Stimulated activated CD4-positive, alpha-beta T cell treated with anti-CD3 and anti-CD28 coated beads, Interleukin-1b, Interleukin-23, amount 100 ng/mL, for 24 hours (primary cell): ENCODE results near the gene ZNRF1.
"Not testable (repeated sequence)": the region's sequence is repeated elsewhere in the genome, so short reads cannot be mapped to it uniquely, and the experiment has no call there.

Experiments
- DNase-seq, 4 experiments: peaks; one replicate each; pipeline ENCODE4 v3.0.0-alpha.2; 2020; ENCODE audit warnings: low read depth in 4 of 4, low spot score in 1 of 4

ZNRF1 gene

DNA sequence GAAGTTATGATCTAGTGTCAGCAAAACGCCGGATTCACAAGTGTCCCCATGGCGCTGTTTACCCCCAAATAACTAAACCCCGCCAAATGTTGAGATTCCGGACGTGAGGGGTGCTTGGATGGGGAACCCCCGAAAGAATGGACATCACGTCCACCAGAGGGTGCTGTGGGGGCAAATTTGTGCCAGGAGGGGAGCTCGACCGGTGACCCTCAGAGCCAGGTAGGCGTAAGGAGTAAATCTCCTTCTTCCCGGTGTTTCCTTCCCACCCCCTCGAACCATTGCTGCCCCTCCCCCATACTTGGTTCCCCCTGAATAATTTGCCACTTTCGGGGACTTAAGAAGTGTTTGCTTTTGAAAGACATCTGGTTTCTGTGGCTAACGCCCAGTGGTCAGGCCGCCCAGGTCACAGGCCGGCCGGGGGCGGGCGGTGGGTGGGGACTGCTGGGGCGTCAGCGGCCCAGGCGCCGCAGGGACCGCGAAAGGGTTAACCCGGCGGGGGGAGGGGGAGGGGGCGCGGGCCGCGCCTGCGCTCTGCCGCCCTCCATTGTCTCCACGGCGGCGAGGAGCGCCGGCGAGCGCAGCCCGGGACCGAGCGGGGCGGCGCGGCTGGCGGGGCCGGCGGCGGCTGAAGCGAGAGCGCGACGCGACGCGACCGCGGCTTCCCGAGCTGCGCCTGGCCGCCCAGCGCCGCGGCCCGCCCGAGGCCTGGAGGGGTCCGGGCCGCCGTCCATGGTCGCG, at the start of gene ZNRF1:
Gene ZNRF1 (plus strand): TSS at position 544 of the 738 bp plus-strand sequence. CDS start 648 bp downstream, outside the sequence.
- peak; percentile 61 to 84 (median 72) for DNase-seq

DNA sequence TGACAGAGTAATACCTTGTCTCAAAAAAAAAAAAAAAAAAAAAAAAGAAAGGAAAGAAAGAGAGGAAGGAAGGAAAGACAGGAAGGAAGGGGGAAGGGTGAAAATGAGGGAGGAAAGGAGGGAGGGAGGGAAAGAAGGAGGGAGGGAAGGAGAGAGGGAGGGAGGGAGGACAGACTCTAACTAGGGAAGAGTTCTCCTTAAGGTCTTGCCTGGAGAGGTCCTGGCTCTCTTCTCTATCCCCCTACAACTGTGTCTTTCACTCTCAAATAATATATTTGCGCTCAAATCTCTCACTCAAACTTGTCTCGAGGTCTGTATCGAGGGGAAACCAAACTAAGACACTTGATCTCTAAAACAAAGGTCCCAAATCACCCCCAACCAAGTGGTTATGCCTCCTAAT, 49.5 kb upstream of the ZNRF1 start:
- DNase-seq = no peak

DNA sequence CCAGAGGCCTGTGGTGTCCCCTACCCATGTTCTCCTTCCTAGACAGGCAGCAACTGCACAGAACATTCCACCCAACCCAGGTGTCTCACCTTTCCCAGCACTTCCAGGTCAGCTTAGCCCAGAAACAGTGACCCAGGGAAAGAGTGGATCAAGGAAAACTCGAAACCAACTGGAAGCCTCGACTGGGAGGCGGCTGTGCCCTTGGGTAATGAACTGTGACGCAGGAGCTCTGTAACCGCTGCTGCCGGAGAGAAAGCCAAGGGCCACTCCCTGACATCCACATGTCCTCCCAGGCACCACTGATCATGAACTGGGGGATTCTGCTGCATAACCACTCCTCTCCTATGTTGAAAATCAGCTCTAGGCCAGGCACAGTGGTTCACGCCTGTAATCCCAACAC, 48.3 kb upstream of the ZNRF1 start:
- no peak for DNase-seq

DNA sequence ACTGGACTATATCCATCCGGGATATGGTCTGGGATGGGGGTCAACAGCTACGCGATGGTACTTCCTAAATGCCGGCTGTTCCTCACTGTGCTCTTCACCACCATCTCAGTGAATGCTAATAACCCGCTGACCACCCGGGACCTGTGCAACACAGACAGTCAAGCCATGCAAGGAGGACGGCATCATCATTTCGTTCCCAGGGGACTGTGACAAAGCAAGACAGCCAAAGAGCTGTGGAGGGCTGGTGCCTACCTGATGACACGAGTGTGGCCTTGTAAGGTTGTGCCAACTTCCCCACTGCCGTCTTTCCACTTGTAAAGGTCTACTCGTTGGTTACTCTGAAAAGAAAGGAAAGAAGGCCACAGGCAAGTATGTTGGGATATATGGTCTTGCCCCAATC, 47.6 kb upstream of the ZNRF1 start:
- DNase-seq = no peak

DNA sequence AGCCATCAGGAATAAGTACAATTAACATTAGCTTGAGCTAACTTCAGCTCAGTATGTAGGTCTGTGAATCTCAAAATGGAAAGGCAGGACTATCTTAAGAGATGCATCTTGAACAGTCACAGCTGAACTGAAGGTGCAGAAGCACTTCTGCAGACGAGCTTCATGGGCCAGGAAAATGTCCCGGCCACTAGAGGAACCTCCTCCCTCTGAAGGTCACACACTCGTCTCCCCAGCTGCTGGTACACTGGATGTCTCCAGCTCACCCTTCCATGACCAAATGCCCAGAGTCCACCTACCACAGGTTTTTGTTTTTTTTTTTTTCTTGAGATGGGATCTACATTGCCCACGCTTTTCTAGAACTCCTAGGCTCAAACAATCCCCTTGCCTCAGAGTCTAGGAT, 47.1 kb upstream of the ZNRF1 start:
- DNase-seq = no peak

DNA sequence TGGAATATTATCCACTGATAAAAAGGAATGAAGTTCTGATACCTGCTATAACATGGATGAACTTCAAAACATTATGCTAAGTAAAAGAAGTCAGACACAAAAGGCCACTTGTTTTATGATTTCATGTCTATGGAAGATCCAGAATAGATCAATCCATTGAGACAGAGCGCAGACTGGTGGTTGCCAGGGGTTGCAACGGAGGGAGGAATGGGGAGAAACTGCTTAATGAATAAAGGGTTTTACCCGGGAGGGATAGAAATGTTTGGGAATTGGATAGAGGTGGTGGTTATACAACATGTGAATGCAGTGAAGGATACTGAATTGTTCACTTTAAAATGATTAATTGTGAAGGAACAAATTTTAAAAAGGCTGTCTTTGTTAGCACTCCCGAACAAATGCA, 44.1 kb upstream of the ZNRF1 start:
- DNase-seq = no peak

DNA sequence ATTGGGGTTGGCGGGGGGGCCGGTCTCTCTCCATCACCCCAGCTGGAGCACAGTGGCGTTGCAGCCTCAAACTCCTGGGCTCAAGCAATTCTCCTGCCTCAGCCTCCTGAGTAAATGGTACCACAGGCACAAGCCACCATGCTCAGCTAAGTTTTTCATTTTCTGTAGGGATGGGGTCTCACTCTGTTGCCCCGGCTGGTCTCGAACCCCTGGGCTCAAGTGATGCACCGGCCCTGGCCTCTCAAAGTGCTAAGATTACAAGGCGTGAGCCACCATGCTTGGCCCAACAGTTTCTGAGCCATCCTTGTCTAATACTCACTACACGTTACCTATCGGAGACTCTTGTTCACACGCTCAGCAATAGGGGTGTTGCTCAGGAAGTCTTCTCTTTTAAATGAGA, 25.5 kb upstream of the ZNRF1 start:
- no peak for DNase-seq

DNA sequence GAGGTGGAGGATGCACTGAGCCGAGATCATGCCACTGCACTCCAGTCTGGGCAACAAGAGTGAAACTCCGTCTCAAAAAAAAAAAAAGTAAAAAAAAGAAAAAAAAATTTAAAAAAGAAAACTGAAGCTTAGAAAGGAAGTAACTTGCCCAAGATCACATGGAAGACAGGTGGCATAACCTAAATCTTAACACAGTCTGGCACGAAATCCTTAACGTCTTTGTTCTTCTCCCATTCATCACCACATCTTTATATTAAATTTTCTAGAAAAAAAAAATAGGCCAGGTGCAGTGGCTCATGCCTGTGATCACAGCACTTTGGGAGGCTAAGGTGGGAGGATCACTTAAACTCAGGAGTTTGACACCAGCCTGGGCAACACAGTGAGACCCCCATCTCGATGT, 23.2 kb upstream of the ZNRF1 start:
- DNase-seq = no peak

DNA sequence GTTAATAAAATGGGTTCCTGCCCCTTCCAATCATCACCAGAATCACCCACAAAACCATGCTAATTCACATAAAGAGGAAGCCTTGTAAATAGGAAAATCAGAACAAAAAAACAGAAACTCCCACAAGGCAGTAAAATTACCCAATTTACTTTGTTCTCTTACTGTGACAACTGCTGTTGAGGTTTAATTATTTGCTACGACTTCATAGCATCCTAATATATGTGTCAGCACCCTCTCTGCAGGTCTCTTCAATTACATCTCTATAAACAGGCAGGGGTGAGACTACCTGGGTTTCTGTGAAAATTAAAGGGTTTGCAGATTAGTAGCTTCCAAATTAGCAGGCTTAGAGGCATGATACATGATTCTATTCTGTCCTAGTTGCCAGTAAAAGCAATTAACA, 16.6 kb upstream of the ZNRF1 start:
- no peak for DNase-seq

DNA sequence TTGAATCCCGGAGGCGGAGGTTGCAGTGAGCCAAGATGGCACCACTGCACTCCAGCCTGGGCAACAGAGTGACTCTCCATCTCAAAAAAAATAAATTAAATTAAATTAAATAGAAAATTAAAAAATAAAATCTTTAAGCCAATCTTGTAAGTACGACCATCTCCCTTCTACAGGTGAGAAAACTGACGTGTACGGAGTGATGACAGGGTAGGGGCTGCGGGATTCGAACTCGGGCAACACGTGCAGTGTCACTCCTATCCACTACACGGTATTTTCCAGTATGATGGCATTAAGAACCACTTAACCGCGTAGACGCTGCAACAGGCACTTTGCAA, 14.7 kb upstream of the ZNRF1 start:
- no peak for DNase-seq

DNA sequence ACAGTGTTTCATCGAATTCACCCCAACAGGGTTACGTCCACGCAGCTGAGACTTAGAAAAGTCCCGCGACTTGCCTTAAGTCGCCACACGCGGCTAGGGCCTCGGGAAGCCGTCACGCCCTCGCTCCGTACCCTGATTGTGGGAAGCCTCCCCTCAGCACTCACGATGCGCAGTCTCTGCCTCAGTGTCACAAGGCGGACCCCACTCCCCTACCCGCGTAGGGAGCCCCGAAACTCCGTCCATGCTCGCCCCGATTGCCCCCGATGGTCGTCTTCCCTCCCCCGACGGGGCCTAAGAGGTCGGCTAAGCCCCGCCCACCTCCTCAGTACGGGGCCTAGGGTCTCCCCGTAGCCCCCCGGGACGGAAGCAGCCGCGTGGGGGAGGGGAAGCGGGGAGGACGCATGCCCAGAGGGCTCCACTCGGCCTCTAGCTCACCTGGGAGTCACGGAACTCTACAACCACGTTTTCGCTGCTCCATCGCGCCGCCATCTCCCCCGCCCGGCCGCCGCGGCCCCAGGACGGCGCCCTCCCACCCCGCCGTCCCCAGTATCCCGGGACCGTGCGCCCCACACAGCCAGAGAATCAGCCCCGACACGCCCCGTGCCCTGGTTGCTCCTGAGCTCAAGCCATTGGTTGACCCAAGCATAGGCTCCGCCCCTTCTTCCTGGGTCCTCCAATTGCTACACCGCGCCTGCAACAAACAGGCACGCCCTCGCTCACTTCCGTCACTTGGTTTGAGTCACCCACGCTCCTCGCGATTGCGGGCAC, 14.1 kb upstream of the ZNRF1 start, which contains the start of gene WDR59:
Gene WDR59 (minus strand): TSS at position 595 of the 768 bp plus-strand sequence. CDS start 106 bp downstream, at position 489.
- DNase-seq = peak; percentile 93 to 99 (median 97)

DNA sequence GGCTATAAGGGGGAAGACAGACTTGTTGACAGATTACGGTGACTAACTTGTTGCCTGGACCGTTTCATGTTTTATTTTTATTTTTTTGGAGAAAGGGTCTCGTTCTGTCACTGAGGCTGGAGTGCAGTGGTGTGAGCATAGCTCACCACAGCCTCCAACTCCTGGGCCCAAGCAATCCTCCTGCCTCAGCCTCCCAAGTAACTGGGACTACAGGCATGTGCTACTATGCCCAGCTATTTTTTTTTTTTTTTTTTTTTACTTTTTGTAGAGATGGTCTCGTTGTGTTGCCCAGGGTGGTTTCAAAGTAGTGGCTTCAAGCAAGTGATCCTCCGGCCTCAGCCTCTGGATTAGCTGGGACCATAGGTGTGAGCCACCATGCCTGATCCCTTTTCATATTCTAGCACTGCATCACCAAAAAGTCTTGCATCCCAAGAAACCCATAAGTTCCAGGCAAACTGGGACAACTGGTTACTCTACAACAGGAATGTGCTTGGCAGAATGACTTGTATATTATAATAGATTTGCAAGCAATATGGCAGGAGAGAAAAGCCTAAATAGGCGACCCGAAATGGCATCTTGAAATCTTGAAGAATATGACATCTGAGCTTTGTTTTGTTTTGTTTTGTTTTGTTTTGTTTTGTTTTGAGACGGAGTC, 11.7 kb upstream of the ZNRF1 start:
- no peak for DNase-seq

DNA sequence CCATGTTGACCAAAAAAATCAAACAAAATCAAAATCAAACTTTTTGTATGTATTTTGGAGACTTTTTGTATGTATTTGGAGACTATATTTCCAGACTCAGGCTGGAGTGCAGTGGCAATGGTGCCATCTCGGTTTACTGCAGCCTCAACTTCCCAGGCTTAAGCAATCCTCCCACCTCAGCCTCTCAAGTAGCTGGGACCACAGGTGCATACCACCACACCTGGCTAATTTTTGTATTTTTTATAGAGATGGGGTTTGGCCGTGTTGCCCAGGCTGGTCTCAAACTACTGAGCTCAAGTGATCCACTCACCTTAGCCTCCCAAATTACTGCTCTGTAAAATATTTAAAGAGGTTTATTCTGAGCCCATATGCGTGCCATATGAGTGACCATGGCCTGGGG, 9.0 kb upstream of the ZNRF1 start:
- not testable (repeated sequence) for DNase-seq

DNA sequence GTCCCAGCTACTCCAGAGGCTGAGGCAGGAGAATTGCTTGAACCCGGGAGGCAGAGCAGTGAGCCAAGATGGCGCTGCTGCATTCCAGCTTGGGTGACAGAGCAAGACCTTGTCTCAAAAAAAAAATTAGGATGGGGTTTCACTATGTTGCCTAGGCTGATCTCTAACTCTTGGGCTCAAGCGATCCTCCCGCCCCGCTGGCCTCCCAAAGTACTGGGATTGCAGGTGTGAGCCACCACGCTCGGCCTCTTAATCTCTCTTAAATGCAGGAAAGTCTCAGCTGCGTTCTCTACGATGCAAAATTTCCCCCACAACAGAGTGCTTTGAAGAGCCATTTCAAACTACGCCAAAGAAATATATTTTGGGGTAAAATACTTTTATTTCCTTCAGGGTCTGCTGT, 8.0 kb upstream of the ZNRF1 start:
- no peak for DNase-seq

DNA sequence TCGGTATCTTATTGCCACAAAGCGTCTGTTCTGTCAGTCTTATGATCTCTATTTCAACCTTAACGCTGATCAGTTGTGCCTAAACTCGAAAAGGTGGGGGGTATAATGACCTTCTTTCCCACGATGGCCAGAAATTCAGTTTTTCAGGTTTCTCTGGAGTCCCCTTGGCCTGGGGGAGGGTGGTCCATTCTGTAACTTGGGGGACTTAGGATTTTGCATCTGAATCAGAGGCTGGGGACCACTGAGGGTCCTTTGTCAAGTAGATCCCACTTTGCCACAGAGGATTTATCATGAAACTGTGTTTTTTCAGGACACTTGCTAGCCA, 7.6 kb upstream of the ZNRF1 start:
- DNase-seq = no peak

DNA sequence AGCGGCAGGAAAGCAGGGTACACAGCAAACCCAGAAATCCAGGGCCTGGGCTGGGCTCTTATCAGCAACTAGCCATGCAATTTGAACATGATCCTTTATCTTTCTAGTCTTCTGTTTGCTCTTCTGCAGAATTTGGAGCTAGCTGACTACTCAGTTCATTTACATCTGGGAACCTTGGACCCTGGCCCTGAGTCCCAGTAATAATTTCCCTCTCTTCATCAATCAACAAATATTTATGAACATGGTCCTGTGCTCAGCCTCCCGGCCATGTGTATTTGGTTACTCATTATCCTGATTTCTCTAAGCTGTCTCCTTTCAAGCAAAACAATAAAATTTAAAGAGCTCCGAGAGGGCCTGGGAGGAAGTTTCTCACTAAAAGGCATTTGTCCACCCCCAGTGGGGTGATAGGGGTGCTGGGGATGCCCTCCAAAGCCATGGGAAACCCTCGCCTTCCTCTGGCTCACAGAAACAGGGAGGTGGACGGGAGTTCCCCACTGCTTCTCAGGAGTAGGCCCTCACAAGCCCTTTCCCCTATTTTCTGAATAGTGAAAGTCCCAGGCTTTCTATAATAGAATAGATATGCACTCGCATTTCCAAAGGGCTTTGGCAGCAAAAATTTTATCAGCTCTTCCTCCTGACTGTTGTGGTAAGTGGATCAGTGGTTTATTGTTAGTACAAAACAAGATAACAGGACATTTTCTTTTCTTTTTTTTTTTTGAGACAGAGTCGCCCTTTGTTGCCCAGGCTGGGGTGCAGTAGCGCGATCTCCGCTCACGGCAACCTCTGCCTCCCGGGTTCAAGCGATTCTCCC, 7.0 kb upstream of the ZNRF1 start:
- DNase-seq = no peak

DNA sequence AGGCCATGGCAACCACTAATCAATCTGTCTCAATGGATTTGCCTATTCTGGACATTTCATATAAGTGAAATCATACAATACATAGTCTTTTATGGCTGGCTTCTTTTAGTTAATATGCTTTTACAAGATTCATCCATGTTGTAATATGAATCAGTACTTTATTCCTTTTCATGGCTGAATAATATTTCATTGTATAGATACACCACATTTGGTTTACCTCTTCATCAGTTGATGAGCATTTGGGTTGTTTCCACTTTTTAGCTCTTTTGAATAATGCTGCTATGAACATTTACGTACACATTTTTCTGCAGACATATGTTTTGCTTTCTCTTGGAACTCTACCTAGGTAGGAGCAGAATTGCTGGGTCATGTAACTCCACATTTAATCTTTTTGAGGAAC, 2.8 kb upstream of the ZNRF1 start:
- DNase-seq = no peak

DNA sequence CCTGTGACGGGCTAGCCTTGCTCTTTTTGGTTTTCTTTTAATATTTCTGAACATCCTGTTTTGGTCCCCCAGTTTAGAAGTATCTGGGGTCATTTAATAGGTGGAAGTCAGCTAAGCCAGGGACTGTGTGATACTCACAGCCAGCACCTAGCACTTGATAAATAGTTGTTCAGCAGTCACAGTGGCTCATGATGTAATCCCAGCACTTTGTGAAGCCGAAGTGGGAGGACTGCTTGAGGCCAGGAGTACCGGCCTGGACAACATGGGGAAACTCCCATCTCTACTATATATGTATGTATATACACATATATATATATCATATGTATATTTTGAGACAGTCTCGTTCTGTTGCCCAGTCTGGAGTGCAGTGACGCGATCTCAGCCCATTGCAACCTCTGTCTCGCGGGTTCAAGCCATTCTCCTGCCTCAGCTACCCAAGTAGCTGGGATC, 1.8 kb upstream of the ZNRF1 start:
- no peak for DNase-seq

DNA sequence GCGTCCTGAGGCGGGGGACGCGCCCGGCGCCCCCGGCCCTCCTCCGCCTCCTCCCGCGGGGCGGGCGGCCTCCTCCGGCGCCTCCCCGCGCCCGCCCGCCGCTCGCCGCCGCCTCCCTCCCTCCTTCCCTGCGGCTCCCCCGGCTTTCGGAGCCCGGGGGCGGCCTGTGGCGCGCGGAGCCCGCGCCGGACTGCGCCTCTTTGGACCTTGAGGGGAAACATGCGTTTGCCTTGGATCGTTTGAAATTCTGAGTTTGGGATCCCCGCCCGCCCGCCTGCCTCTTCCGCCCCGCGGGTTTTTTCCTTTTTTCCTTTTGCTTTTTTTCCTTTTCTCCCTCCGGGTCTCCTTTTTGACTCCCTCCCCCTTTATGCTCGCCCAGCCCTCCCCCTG, 390 bp downstream of the ZNRF1 start:
- no peak for DNase-seq

DNA sequence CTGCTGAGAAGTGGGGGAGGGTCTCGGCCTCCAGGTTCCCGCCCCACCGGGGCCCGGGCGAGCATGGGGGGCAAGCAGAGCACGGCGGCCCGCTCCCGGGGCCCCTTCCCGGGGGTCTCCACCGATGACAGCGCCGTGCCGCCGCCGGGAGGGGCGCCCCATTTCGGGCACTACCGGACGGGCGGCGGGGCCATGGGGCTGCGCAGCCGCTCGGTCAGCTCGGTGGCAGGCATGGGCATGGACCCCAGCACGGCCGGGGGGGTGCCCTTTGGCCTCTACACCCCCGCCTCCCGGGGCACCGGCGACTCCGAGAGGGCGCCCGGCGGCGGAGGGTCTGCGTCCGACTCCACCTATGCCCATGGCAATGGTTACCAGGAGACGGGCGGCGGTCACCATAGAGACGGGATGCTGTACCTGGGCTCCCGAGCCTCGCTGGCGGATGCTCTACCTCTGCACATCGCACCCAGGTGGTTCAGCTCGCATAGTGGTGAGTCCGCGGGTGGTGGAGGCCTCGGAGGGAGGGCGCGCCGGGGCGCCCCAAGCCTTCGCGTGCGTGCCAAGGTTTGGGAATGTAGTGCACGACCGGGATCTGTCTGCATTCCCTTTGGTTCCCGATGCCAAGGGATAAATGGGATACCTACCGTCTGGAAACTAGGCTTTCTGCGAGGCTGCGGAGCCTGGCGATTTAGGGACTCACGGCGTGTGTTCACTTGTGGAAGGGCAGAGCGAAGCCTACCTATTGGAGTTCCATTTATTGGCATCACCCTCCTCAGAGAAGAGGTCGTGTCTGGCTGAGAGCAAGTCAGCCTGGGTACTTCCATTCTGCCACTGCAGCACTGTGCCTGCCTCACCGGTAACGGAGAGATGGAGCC, 1.0 kb downstream of the ZNRF1 start:
- DNase-seq = peak in 1 of 4 experiments; percentile 47
